Measurements from ENCODE around the gene DAPK2.

Gene DAPK2

DNA sequence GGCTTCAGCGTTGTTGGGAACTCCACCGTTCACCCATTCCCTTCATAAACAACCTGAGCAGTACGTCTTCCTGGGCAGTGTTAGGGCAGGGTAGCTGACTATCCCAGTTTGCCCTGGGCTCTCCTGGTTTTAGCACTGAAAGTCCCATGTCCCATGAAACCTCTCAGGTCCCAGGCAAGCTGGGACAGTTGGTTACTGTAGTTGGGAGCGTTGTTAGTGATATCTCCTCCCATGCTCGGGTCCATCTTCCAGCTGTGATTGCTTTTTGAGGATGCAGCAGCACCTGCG lies 151.7 kb downstream of the DAPK2 start:
- H3K4me3 ChIP-seq (ENCODE audit: low read length): no peak overlapping the region
- TF ChIP-seq, protein P1, sequence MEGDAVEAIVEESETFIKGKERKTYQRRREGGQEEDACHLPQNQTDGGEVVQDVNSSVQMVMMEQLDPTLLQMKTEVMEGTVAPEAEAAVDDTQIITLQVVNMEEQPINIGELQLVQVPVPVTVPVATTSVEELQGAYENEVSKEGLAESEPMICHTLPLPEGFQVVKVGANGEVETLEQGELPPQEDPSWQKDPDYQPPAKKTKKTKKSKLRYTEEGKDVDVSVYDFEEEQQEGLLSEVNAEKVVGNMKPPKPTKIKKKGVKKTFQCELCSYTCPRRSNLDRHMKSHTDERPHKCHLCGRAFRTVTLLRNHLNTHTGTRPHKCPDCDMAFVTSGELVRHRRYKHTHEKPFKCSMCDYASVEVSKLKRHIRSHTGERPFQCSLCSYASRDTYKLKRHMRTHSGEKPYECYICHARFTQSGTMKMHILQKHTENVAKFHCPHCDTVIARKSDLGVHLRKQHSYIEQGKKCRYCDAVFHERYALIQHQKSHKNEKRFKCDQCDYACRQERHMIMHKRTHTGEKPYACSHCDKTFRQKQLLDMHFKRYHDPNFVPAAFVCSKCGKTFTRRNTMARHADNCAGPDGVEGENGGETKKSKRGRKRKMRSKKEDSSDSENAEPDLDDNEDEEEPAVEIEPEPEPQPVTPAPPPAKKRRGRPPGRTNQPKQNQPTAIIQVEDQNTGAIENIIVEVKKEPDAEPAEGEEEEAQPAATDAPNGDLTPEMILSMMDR (IDR thresholded peaks at IDR 0.05; ENCODE audit: low read depth, low read length): no peak
- TF ChIP-seq EZH2phosphoT487 (IDR thresholded peaks at IDR 0.05; ENCODE audit: low read depth): no peak
- no peak overlapping the region for H3K9ac ChIP-seq (ENCODE audit: low read length)
- no peak overlapping the region for H2AFZ ChIP-seq (ENCODE audit: low read depth, low read length)
- H4K20me1 ChIP-seq (ENCODE audit: insufficient read depth, low read length): no peaks in the 10 kb centered on the region
- H3K9me3 ChIP-seq (ENCODE audit: insufficient read depth, low read length): no peaks in the 10 kb centered on the region
- no peak overlapping the region for H3K27ac ChIP-seq (ENCODE audit: low read length)
- H3K4me2 ChIP-seq (ENCODE audit: low read length): no peak overlapping the region
- H3K27me3 ChIP-seq (ENCODE audit: low read depth, low read length): no peaks in the 10 kb centered on the region
- no peaks in the 10 kb centered on the region for H3K79me2 ChIP-seq (ENCODE audit: low read length)
- H3K36me3 ChIP-seq (replicated peaks; ENCODE audit: low read depth, low read length): no peaks in the 10 kb centered on the region
- peaks cover 59% of the 10 kb centered on the region for H3K4me1 ChIP-seq (ENCODE audit: low read length)

DNA sequence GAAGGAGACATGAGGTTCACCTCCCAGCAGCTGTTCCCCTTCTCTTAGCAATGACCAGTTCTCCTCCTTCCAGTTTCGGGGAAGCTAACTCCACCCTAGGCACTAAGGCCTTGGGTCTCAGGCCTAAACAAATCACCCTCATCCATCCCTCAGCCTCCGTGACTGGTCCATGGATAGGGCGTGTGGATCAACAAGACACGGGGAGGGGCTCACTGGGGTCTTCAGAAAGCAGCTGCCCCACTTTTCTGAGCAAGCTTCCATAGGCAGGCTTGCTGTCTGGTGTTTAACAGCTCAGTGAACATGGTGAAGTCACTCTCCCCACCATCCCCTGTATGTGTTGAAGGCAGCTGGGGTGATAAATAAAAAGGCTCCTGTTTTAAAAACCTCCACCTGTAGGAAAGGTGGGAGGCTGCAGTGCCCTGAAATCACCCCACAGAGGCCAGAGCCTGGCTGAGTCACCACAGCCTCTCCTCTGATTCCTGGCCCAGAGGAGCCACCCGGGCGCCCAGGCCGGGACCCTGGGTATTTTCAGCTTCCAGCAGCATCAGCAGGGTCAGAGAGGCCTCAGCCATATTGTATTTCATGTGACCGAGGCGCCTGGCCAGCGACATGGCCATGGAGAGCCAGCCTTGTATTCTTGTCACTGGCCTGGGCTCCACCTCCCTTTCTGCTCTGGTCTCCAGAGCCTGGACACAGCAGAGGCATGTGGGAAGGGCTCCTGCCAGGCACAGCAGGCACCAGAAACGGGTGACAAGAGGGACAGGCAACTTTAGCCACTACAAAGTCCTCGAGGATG lies 152.2 kb downstream of the DAPK2 start:
- Histone ChIP-seq H3K27ac (ENCODE audit: low read length) (no peak overlapping the region), H3K36me3 (replicated peaks; ENCODE audit: low read depth, low read length) (no peaks in the 10 kb centered on the region), H3K27me3 (ENCODE audit: low read depth, low read length) (no peaks in the 10 kb centered on the region), H2AFZ (ENCODE audit: low read depth, low read length) (no peak overlapping the region), H3K4me2 (ENCODE audit: low read length) (no peak overlapping the region), H3K4me1 (ENCODE audit: low read length) (peaks cover 63% of the 10 kb centered on the region), H4K20me1 (ENCODE audit: insufficient read depth, low read length) (no peaks in the 10 kb centered on the region), H3K79me2 (ENCODE audit: low read length) (no peaks in the 10 kb centered on the region), H3K9me3 (ENCODE audit: insufficient read depth, low read length) (no peaks in the 10 kb centered on the region), H3K4me3 (ENCODE audit: low read length) (no peak overlapping the region), H3K9ac (ENCODE audit: low read length) (no peak overlapping the region)
- TF ChIP-seq EZH2phosphoT487 (IDR thresholded peaks at IDR 0.05; ENCODE audit: low read depth): no peak
- TF ChIP-seq, protein P1 (IDR thresholded peaks at IDR 0.05; ENCODE audit: low read depth, low read length): no peak

DNA sequence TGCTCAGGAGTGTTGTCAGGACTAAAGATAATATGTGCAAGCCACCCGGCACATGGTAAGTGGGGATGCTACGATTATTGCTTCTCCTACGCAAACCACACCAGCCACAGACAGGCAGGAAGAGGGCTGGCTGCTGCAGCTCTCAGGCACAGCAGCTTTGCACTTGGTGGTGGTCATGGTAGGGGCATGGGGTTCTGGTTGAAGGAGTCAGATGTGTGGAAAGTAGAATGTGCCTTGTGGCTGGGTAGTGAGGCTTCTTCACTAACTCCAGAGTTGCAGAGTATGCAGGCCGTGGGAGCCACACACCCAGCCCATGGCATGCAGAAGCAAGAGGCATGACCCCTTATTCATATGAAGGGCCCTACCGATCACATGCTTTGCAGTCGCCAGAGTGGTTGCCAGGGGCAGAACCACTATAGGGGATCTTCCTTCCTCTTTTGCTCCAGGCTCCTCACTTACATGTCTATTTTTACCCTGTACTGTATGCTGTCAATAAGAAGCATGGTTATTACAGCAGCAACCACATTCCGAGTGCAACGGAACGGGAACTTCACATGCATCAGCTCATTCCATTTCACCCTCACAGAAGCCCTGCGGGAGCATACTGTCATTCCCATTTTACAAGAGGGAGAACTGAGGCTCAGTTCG lies 153.4 kb downstream of the DAPK2 start:
- Histone ChIP-seq H3K27ac (ENCODE audit: low read length) (no peak overlapping the region), H3K4me1 (ENCODE audit: low read length) (peaks cover 66% of the 10 kb centered on the region), H3K79me2 (ENCODE audit: low read length) (no peaks in the 10 kb centered on the region), H3K36me3 (replicated peaks; ENCODE audit: low read depth, low read length) (no peaks in the 10 kb centered on the region), H3K9ac (ENCODE audit: low read length) (no peak overlapping the region), H2AFZ (ENCODE audit: low read depth, low read length) (peak overlapping the region; percentile 35; the same call in 1 of the 2 replicates), H3K9me3 (ENCODE audit: insufficient read depth, low read length) (no peaks in the 10 kb centered on the region), H3K4me3 (ENCODE audit: low read length) (no peak overlapping the region), H3K27me3 (ENCODE audit: low read depth, low read length) (no peaks in the 10 kb centered on the region), H3K4me2 (ENCODE audit: low read length) (peak overlapping the region; percentile 60), H4K20me1 (ENCODE audit: insufficient read depth, low read length) (no peaks in the 10 kb centered on the region)
- TF ChIP-seq, protein P1 (IDR thresholded peaks at IDR 0.05; ENCODE audit: low read depth, low read length): no peak
- no peak for TF ChIP-seq EZH2phosphoT487 (IDR thresholded peaks at IDR 0.05; ENCODE audit: low read depth)

DNA sequence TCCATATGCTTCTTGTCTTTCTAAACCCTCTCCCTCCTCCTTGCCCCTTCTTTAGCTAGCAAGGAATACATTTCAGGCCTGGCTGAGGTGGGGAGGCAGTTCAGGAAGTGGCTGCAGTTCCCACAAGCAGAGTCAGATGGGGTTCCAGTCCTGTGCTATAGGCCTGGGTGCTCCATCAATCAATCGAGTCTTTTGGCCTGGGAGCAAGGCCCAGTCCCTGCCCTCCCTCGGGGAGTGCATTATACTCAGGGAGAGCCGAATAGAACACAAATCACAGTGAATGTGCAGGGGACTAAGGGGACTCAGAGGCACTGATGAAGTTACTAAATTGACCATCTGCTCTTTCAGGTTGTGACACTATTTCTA lies 154.5 kb downstream of the DAPK2 start:
- H3K79me2 ChIP-seq (ENCODE audit: low read length): no peaks in the 10 kb centered on the region
- no peak overlapping the region for H3K9ac ChIP-seq (ENCODE audit: low read length)
- H3K27ac ChIP-seq (ENCODE audit: low read length): no peak overlapping the region
- no peaks in the 10 kb centered on the region for H3K9me3 ChIP-seq (ENCODE audit: insufficient read depth, low read length)
- TF ChIP-seq EZH2phosphoT487 (IDR thresholded peaks at IDR 0.05; ENCODE audit: low read depth): no peak
- TF ChIP-seq, protein P1 (IDR thresholded peaks at IDR 0.05; ENCODE audit: low read depth, low read length): no peak
- H2AFZ ChIP-seq (ENCODE audit: low read depth, low read length): no peak overlapping the region
- H3K4me1 ChIP-seq (ENCODE audit: low read length): peaks cover 71% of the 10 kb centered on the region
- H4K20me1 ChIP-seq (ENCODE audit: insufficient read depth, low read length): no peaks in the 10 kb centered on the region
- H3K4me3 ChIP-seq (ENCODE audit: low read length): no peak overlapping the region
- H3K4me2 ChIP-seq (ENCODE audit: low read length): no peak overlapping the region
- H3K36me3 ChIP-seq (replicated peaks; ENCODE audit: low read depth, low read length): no peaks in the 10 kb centered on the region
- H3K27me3 ChIP-seq (ENCODE audit: low read depth, low read length): no peaks in the 10 kb centered on the region

Measured in OCI-LY3 (cell line).